GM18873 (cell line): ENCODE results near the gene OTOGL.

Source experiments
- ATAC-seq: cut with Tn5 transposase; IDR thresholded peaks from one replicate; pipeline ENCODE4 v1.9.1; 2021; ENCODE audit warnings: mild to moderate bottlenecking, moderate library complexity, moderate number of reproducible peaks; ENCODE audit not compliant: unreplicated experiment, low FRiP score

OTOGL gene

GRCh38 chr12:80332827-80333226 is 233.5 kb downstream of the OTOGL start:
- no peak for ATAC-seq

- ATAC-seq, result no peak
Observed at GRCh38 chr12:80352474-80352873, 253.1 kb downstream of the OTOGL start.

- no peak for ATAC-seq
Observed at GRCh38 chr12:80353254-80353653, 253.9 kb downstream of the OTOGL start.

- ATAC-seq, result no peak
Observed at GRCh38 chr12:80356097-80356496, 256.8 kb downstream of the OTOGL start.

GRCh38 chr12:80359703-80360102 is 260.4 kb downstream of the OTOGL start:
- ATAC-seq, result no peak

GRCh38 chr12:80364056-80364455 is 264.7 kb downstream of the OTOGL start:
- no peak for ATAC-seq

- no peak for ATAC-seq
Observed at GRCh38 chr12:80373666-80374065, 274.3 kb downstream of the OTOGL start.

- no peak for ATAC-seq
Observed at GRCh38 chr12:80374615-80375014, 275.3 kb downstream of the OTOGL start.

GRCh38 chr12:80377140-80377794 is 277.9 kb downstream of the OTOGL start:
- no peak for ATAC-seq

- no peak for ATAC-seq
Observed at GRCh38 chr12:80381121-80381520, 281.8 kb downstream of the OTOGL start.

GRCh38 chr12:80382254-80382653 is 282.9 kb downstream of the OTOGL start:
- ATAC-seq, result no peak

- no peak for ATAC-seq
Observed at GRCh38 chr12:80400571-80400991, 301.2 kb downstream of the OTOGL start.

- no peak for ATAC-seq
Observed at GRCh38 chr12:80401191-80401590, 301.9 kb downstream of the OTOGL start.

GRCh38 chr12:80404629-80405028 is 305.3 kb downstream of the OTOGL start:
- ATAC-seq, result no peak

GRCh38 chr12:80406253-80406652 is 306.9 kb downstream of the OTOGL start:
- ATAC-seq, result no peak

- ATAC-seq, result no peak
Observed at GRCh38 chr12:80411787-80412186, 312.4 kb downstream of the OTOGL start.

- peak; percentile 72 for ATAC-seq
Observed at GRCh38 chr12:80412343-80412953, 313.1 kb downstream of the OTOGL start.

GRCh38 chr12:80413462-80413861 is 314.1 kb downstream of the OTOGL start:
- no peak for ATAC-seq

GRCh38 chr12:80415466-80415865 is 316.1 kb downstream of the OTOGL start:
- no peak for ATAC-seq

- no peak for ATAC-seq
Observed at GRCh38 chr12:80419644-80420043, 320.3 kb downstream of the OTOGL start.

- ATAC-seq, result no peak
Observed at GRCh38 chr12:80420075-80420474, 320.7 kb downstream of the OTOGL start.

- no peak for ATAC-seq
Observed at GRCh38 chr12:80422550-80422949, 323.2 kb downstream of the OTOGL start.
